GM19397 (cell line): ENCODE results near the gene GLYAT.

Experiments
- ATAC-seq: cut with Tn5 transposase; IDR thresholded peaks from one replicate; pipeline ENCODE4 v1.9.1; 2021; ENCODE audit warnings: mild to moderate bottlenecking, moderate library complexity; ENCODE audit not compliant: unreplicated experiment

GLYAT gene, protein sequence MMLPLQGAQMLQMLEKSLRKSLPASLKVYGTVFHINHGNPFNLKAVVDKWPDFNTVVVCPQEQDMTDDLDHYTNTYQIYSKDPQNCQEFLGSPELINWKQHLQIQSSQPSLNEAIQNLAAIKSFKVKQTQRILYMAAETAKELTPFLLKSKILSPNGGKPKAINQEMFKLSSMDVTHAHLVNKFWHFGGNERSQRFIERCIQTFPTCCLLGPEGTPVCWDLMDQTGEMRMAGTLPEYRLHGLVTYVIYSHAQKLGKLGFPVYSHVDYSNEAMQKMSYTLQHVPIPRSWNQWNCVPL

DNA sequence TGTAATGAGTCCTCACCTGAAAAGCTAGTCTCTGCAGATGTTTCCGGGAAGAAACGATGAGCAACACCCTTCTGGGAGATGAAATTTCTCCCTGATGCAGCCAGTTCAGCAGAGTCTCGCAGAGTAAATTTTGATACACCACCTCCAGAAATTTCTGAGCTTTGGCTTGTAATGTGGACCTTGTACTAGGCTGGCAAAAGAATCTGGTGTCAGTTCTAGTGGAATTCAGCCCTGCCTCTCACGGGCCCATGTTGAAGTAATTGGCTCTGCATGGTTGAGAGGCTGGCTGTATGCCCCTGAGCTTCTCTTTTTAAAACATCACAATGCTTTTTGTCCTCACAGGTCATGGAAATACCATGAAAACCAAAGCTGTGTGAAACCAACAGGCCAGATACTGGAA is at the start of gene GLYAT:
TSS of gene GLYAT (minus strand) at position 125 of the 400 bp plus-strand sequence. CDS start 7,447 bp downstream, outside the sequence.
- ATAC-seq = no peak

GRCh38 chr11:58781345-58781744 is 49.6 kb upstream of the GLYAT start:
- no peak for ATAC-seq

DNA sequence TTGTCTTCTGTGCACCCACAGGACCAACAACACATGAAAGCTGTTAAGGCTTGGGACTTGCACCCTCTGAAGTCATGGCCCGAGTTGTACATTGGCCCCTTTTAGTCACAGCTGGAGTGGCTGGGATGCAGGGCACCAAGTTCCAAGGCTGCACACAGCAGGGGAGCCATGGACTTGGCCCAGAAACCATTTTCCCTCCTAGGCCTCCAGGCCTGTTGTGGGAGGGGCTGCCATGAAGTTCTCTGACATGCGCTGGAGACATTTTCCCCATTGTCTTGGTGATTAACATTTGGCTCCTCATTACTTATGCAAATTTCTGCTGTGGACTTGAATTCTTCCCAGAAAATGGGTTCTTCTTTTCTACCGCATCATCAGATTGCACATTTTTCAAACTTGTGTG is 48.8 kb upstream of the GLYAT start:
- ATAC-seq = no peak

DNA sequence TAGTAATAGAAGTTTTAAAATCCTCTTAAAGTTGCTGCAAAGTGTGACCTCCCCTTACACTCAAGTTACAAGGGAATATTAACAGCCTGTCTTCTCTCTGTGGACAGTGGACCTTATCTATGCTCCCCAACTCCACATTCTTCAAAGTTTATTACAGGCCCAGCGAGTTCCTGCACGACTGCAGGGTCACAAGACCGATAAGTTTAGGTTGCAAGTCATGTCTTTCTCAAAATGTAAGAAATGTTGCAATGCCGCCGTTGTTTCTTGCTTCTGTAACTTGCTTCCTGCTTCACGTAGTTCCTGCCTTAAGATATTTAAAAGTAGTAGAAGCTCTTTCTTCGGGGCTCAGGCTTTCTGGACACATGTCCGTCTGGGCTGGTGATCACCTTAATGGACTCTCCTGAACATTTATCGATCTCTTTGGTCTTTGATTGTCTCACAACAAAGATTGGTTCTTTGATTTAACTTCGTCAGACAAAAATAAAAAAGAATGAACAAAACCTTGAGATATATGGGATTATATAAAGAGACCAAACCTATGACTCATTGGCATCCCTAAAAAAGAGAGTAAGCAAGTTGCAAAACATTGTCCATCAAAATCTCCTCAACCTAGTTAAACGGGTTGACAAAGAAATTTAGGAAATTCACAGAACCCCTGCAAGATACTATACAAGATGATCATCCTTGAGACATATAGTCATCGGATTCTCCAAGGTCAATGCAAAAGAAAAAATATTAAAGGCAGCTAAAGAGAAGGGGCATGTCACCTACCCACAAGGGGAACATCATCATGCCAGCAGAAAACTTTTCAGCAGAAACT is 45.4 kb upstream of the GLYAT start:
- ATAC-seq = no peak

DNA sequence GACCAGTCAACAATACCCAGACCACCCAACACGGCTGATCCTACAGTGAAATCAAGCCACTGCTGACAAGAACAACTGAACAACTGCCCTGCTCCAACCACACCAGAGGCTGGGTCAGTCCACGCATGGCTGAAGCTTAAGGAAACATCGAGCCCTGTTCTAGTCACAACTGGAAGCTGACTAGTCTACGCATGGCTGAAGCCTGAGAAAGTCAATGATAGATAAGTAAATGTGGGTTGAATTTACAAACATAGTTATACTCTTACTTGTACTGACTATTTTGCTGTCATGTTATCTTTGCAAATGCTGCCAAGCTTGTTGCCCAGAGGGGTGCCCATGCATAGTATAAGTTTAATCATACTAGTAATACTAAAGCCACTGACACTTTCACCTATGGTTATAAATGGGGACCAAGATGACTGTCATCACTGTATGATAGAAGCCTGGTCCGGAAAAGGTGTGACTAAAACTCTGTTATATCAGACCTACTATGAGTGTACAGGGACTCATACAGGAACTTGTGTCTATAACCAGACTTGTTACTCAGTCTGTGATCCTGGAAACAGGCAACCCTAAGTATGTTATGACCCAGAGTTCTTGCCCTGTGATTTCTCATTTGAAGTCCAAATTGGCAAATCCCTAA is 43.4 kb upstream of the GLYAT start:
- no peak for ATAC-seq

DNA sequence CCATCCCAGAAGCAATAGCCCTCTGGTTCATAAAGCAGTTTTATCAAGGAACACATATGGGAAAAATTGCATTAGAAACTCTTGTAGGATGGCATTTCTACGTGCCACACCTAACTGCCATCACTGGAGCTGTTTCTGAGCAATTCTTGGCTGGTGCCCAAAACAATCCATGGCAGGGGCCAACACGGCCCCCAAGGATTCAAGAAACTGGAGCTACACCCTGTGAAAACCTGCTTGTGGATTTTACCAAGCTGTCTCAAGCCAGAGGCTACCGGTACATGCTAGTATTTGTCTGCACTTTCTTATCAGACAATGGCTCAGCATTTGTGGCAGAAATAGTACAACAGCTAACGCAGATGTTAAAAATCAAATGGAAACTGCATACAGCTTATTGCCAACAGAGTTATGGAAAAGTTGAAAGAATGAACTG is 42.4 kb upstream of the GLYAT start:
- no peak for ATAC-seq

- ATAC-seq = no peak
These were observed 41.6 kb upstream of the GLYAT start for GRCh38 chr11:58773337-58773736.

DNA sequence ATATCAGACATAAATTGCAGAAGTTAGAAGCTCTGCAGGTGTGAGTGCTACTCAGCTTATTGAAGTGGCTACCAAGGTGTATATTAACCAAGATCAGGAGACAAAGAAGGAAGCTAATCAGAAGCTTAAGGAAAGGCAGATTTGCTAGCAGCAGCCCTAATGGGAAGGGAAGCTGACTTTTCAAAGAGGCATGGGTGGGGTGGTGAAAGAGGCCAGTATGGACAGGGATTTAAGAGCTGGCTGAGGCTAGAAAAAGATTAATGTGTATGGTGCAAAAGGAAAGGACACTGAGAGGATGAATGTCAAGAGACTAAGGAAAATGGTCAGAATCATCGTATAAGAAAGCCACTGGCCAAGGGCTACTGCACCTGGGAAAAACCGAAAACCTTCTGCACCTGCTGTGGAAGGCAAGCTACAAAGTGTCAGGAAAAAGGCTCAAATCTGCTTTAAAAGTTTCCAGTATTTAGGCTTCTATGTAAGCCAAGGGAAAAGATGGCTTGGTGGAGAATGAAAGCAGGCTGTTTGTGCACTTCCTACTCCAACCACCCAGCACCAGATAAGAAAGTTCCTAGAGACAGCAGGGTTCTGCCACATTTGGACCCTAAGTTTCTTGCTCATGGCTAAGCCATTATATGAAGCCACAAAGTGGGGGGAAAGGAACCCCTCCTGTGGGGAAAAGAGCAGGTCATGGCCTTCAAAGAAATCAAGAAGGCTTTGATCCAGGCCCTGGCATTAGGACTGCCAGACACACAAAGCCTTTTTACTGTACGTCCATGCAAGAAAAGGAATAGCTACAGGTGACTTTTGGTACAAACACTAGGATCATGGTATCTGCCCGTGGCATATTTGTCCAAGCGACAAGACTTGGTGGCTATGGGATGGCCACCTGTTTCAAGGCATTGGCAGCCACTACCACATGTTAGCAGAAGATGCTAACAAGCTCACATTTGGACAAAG is 40.9 kb upstream of the GLYAT start:
- ATAC-seq = no peak

DNA sequence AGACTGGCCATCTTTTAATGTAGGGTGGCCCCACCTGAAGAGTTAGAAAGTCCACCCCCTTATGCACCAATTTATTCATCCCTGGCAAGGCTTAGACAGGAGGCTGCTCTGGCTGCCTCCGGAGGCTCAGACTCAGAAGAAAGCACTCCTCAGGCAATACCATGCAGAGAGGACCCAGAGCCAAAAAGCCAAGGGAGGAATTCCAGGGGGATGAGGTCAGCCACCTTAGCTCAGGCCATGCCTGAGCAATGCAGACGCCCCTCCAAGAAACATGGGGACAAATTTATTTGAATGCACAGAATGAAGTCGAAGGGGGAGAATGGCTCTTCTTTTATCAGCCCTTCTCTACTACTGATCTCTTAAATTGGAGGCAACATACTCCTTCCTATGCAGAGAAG is 39.7 kb upstream of the GLYAT start:
- ATAC-seq = no peak

- no peak for ATAC-seq
These were observed 39.1 kb upstream of the GLYAT start for GRCh38 chr11:58770627-58771457.

- no peak for ATAC-seq
These were observed 38.4 kb upstream of the GLYAT start for GRCh38 chr11:58770166-58770565.

DNA sequence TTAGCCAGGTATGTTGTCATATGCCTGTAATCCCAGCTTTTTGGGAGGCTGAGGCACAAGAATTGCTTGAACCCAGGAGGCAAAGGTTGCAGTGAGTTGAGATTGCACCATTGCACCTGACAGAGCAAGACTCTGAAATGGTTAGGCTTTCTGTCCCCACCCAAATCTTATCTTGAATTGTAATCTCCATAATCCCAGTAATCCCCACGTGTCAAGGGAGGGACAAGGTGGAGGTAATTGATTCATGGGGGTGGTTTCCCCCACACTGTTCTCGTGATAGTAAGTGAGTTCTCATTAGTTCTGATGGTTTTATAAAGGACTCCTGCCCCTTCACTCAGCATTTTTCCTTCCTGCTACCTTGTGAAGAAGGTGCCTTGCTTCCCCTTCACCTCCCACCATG is 37.6 kb upstream of the GLYAT start:
- no peak for ATAC-seq

DNA sequence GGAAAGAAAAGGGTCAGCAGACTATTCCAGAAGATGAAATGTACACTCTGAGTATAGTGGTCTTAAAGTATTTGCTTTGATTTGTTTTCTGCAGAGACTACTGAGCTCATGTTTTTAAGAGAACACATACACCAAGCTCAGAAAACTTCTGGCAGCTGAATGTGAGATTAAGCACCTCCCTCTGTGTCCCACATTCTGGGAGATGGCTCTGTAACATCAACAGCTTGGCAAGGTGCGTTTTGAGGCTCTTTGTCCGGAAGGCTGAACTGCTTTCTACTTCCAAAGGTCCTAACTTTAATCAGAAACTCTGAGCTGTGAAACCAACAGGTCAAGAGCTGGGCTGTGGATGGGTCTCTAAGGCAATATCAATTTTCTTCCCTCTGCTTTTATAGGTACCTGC is 36.4 kb upstream of the GLYAT start:
- ATAC-seq = no peak

DNA sequence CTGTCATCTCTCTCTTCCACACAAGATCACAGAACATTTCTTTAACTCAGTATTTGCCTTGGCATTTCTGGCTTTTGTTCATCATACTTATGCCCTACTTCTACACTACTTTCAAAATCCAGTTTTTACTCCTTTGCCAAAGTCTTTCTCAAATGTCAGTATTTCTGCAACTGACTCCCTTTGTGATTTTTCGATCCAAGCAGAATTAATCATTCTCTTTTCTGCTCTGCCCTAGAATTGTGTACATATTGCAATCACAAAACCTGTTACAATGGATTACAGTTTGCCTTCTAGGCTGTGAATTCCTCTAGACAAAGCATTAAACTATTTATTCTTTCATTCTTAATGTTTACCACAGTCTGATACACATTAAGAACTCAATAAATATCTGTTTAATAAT is 33.3 kb upstream of the GLYAT start:
- no peak for ATAC-seq

GRCh38 chr11:58763120-58763490 is 31.4 kb upstream of the GLYAT start:
- ATAC-seq = no peak

DNA sequence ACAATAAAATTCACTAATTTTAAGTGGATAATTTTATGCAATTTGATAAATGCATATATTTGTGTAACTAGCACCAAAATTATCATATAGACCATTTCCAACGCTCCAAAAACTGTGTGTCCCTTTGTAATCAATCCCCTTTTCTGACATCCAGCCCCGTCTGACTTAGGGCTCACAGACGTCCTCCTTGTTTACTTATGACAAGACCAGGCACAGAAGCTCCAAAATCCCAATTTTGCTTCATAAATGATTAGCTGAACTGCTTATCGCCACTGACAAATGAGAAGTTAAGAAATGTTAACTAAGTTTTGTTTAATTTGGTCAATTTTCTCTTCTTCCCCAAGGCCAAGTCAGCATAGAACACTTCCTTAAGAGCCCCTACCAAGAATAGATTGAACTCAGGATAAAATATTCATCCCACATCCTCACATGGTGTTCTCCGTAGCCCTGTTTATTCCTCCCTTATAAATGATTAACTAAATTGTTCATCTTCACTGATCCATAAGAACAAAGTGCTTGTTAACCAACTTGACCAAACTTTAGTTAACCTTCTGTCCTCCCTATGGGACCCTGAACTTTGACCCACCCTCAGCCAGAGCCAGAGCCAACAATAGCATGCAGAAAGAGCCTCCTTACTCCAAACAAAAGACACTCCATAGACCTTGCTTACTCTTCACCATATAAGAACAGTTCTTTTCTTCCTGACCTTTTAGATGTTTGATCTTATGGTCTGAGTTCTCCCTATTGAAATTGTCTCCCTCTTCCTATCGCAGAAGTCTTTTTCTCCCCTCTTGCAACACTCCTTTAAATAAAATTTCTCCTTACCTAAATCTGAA is 30.8 kb upstream of the GLYAT start:
- no peak for ATAC-seq

DNA sequence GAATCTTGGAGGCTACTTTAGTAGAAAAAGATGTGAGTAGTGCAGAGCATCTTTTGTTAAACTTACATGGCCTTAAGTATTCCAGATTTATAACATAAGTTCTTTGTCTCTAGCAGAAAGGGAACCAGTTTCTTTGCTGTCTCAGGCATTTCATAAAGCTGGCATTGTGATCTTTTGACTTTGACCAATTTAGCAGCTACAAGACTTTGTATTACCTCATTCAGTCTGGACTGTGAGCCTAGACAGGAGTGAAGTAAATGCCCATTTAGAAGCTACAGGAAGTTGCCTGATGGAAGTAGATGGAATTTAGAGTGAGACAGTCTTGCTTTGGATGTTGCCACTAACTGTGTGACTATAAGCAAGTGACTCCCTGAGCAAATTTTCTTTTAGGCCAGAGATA is 25.7 kb upstream of the GLYAT start:
- no peak for ATAC-seq

DNA sequence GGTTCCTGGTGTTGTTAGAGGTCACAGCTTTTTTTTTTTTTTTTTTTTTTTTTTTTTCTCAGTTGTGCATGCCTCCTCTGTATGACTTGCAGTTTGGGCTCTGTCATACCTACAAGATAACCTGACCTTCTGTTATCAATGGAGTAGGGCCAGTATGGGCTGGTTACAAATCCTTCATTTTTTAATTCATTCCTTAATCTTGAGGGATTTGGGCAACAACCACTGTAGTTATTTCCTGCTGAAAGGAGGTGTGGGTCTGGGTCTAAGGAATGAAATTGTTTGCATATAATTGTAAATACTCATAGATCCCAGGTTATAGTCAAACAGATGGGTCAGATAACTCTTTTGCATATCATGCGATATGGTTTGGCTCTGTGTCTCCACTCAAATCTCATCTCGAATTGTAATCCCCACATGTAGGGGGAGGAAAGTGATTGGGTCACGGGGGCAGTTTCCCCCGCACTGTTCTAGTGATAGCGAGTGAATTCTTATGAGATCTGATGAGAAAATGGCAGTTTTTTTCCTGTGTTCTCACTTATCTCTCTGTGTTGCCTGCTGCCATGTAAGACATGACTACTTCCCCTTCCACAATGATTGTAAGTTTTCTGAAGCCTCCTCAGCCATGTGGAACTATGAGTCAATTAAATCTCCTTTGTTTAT is 14.1 kb upstream of the GLYAT start:
- no peak for ATAC-seq
